HepG2 (cell line): Measurements from ENCODE around the gene OVOL2. TPM values are rescaled to one million over a fixed set of nuclear protein-coding genes. Genes with fewer than 3 reads are reported as not detected.

Experiments used
- CEBPB ChIP-seq: IDR thresholded peaks from 2 replicates; pipeline ENCODE4 v1.6.1; 2011; ENCODE audit warnings: low read depth, low read length, improper control_type of control experiment, borderline replicate concordance
- CHCHD3 ChIP-seq: sonication (generic); formaldehyde crosslinking; IDR thresholded peaks from 2 replicates; pipeline ENCODE4 v1.8.0; 2022; ENCODE audit warnings: mild to moderate bottlenecking, missing genetic modification reagents, moderate library complexity
- FLYWCH1 ChIP-seq: sonication (generic); formaldehyde crosslinking; IDR thresholded peaks from 2 replicates; pipeline ENCODE4 v1.8.1; 2023; ENCODE audit warnings: mild to moderate bottlenecking, missing genetic modification reagents
- HES4 ChIP-seq: sonication (generic); formaldehyde crosslinking; IDR thresholded peaks from 2 replicates; pipeline ENCODE4 v1.9.0; 2021; ENCODE audit warnings: mild to moderate bottlenecking, missing genetic modification reagents, borderline replicate concordance
- HMG20A ChIP-seq: IDR thresholded peaks from 2 replicates; pipeline ENCODE4 v1.6.1; 2016; ENCODE audit warnings: borderline replicate concordance
- JARID2 ChIP-seq: sonication (generic); formaldehyde crosslinking; IDR thresholded peaks from 2 replicates; pipeline ENCODE4 v1.8.1; 2023; ENCODE audit warnings: missing genetic modification reagents, inconsistent platforms; ENCODE audit not compliant: insufficient replicate concordance
- KDM3A ChIP-seq: IDR thresholded peaks from 2 replicates; pipeline ENCODE4 v1.6.1; 2018; ENCODE audit warnings: low read depth, missing compliant biosample characterization
- KLF13 ChIP-seq: sonication (generic); formaldehyde crosslinking; IDR thresholded peaks from 2 replicates; pipeline ENCODE4 v1.4.0; 2020; ENCODE audit warnings: mild to moderate bottlenecking, missing genetic modification reagents
- PHF5A ChIP-seq: IDR thresholded peaks from one replicate; pipeline ENCODE4 v1.6.1; 2018; ENCODE audit warnings: low read depth, missing genetic modification reagents; ENCODE audit not compliant: unreplicated experiment
- PPARG ChIP-seq: conservative IDR thresholded peaks from 2 replicates; pipeline ENCODE4 v1.6.1; 2016; ENCODE audit warnings: missing biosample characterization, missing genetic modification reagents
- RFXAP ChIP-seq: sonication (generic); formaldehyde crosslinking; IDR thresholded peaks from 2 replicates; pipeline ENCODE4 v1.4.0; 2020; ENCODE audit warnings: missing genetic modification reagents, borderline replicate concordance
- SAP130 ChIP-seq: IDR thresholded peaks from 2 replicates; pipeline ENCODE4 v1.6.1; 2016; ENCODE audit warnings: low read depth
- SIX1 ChIP-seq: sonication (generic); formaldehyde crosslinking; IDR thresholded peaks from 2 replicates; pipeline ENCODE4 v1.4.0; 2020; ENCODE audit warnings: missing genetic modification reagents, borderline replicate concordance
- SIX4 ChIP-seq: sonication (generic); formaldehyde crosslinking; IDR thresholded peaks from 2 replicates; pipeline ENCODE4 v1.4.0; 2020; ENCODE audit warnings: missing genetic modification reagents
- SMAD9 ChIP-seq: sonication (generic); formaldehyde crosslinking; IDR thresholded peaks from 2 replicates; pipeline ENCODE4 v1.5.1; 2020; ENCODE audit warnings: mild to moderate bottlenecking, missing genetic modification reagents
- SMARCC2 ChIP-seq: fragments of 450-650 bp; IDR thresholded peaks from 2 replicates; pipeline ENCODE4 v1.6.1; 2017; ENCODE audit warnings: antibody characterized with exemption, mild to moderate bottlenecking
- THAP8 ChIP-seq: sonication (generic); formaldehyde crosslinking; IDR thresholded peaks from 2 replicates; pipeline ENCODE4 v1.5.1; 2020; ENCODE audit warnings: missing genetic modification reagents, mild to moderate bottlenecking, borderline replicate concordance
- ZFP36 ChIP-seq: fragments of 150-350 bp; IDR thresholded peaks from 2 replicates; pipeline ENCODE4 v1.6.1; 2018; ENCODE audit warnings: borderline replicate concordance, low read length, low read depth; ENCODE audit not compliant: partially characterized antibody
- ZFP36L1 ChIP-seq: sonication (generic); formaldehyde crosslinking; IDR thresholded peaks from 2 replicates; pipeline ENCODE4 v1.8.0; 2022; ENCODE audit warnings: mild to moderate bottlenecking, missing genetic modification reagents, moderate library complexity
- ZNF207 ChIP-seq: fragments of 450-650 bp; IDR thresholded peaks from 2 replicates; pipeline ENCODE4 v1.6.1; 2016; ENCODE audit warnings: antibody characterized with exemption, borderline replicate concordance
- ZNF30 ChIP-seq: sonication (generic); formaldehyde crosslinking; IDR thresholded peaks from 2 replicates; pipeline ENCODE4 v1.5.0; 2020; ENCODE audit warnings: mild to moderate bottlenecking, missing genetic modification reagents
- ZNF383 ChIP-seq: sonication (generic); formaldehyde crosslinking; IDR thresholded peaks from 2 replicates; pipeline ENCODE4 v1.4.0; 2020; ENCODE audit warnings: missing genetic modification reagents, mild to moderate bottlenecking, borderline replicate concordance
- polyA plus RNA-seq, 8 experiments: library from polyadenylated mRNA; depleted of rRNA in 3 of 8; stranded (reverse) in 7 of 8; unstranded in 1 of 8; fragments of >200 nt; fragmentation: Illumina TruSeq in 4 of 8; extraction: Trizol in 4 of 8; gene quantifications; 2 replicates each; pipeline versions ENCODE4 v1.2.1 to v1.2.3, GENCODE V29; 2011 to 2016; ENCODE audit warnings: low read depth in 4 of 8, missing spikeins in 1 of 8, mixed read lengths in 1 of 8; ENCODE audit not compliant: insufficient read depth in 1 of 8
- total RNA-seq, 5 experiments: library from RNA; depleted of rRNA; stranded (reverse); fragments of >200 nt; fragmentation: Illumina TruSeq; extraction: Trizol; gene quantifications; 2 replicates each; pipeline ENCODE4 v1.2.3, GENCODE V29; 2016; ENCODE audit warnings: low read depth in 1 of 5
- TF ChIP-seq, protein P1 (sequence below): sonication (generic); formaldehyde crosslinking; IDR thresholded peaks from 2 replicates; pipeline ENCODE4 v1.9.0; 2021; ENCODE audit warnings: missing genetic modification reagents, mild to moderate bottlenecking, borderline replicate concordance
- TF ChIP-seq, protein P2 (sequence below): IDR thresholded peaks from 2 replicates; pipeline ENCODE4 v1.6.1; 2016; ENCODE audit warnings: low read depth, missing genetic modification reagents, missing compliant biosample characterization

Gene OVOL2
- total and polyA plus RNA-seq, 2 of the 13 experiments (the other 11 are each of a cell fraction or from before 2014, with no cell fraction given) = 0.20 to 0.31 TPM

GRCh38 chr20:18001131-18001921 lies 56.4 kb downstream of the OVOL2 start (continued):
- TF ChIP-seq CHCHD3 (CRISPR knock-in tag) = no peak
- no peak for TF ChIP-seq SIX4 (CRISPR knock-in tag)
- TF ChIP-seq, protein P1, sequence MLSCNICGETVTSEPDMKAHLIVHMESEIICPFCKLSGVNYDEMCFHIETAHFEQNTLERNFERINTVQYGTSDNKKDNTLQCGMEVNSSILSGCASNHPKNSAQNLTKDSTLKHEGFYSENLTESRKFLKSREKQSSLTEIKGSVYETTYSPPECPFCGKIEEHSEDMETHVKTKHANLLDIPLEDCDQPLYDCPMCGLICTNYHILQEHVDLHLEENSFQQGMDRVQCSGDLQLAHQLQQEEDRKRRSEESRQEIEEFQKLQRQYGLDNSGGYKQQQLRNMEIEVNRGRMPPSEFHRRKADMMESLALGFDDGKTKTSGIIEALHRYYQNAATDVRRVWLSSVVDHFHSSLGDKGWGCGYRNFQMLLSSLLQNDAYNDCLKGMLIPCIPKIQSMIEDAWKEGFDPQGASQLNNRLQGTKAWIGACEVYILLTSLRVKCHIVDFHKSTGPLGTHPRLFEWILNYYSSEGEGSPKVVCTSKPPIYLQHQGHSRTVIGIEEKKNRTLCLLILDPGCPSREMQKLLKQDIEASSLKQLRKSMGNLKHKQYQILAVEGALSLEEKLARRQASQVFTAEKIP = no peak
- no peak for TF ChIP-seq ZFP36L1 (CRISPR knock-in tag)
- TF ChIP-seq CEBPB = peak; percentile 88
- no peak for TF ChIP-seq ZFP36
- TF ChIP-seq ZNF30 = no peak
- TF ChIP-seq ZNF383 = no peak
- TF ChIP-seq HES4 (CRISPR knock-in tag) = no peak
- TF ChIP-seq, protein P2, sequence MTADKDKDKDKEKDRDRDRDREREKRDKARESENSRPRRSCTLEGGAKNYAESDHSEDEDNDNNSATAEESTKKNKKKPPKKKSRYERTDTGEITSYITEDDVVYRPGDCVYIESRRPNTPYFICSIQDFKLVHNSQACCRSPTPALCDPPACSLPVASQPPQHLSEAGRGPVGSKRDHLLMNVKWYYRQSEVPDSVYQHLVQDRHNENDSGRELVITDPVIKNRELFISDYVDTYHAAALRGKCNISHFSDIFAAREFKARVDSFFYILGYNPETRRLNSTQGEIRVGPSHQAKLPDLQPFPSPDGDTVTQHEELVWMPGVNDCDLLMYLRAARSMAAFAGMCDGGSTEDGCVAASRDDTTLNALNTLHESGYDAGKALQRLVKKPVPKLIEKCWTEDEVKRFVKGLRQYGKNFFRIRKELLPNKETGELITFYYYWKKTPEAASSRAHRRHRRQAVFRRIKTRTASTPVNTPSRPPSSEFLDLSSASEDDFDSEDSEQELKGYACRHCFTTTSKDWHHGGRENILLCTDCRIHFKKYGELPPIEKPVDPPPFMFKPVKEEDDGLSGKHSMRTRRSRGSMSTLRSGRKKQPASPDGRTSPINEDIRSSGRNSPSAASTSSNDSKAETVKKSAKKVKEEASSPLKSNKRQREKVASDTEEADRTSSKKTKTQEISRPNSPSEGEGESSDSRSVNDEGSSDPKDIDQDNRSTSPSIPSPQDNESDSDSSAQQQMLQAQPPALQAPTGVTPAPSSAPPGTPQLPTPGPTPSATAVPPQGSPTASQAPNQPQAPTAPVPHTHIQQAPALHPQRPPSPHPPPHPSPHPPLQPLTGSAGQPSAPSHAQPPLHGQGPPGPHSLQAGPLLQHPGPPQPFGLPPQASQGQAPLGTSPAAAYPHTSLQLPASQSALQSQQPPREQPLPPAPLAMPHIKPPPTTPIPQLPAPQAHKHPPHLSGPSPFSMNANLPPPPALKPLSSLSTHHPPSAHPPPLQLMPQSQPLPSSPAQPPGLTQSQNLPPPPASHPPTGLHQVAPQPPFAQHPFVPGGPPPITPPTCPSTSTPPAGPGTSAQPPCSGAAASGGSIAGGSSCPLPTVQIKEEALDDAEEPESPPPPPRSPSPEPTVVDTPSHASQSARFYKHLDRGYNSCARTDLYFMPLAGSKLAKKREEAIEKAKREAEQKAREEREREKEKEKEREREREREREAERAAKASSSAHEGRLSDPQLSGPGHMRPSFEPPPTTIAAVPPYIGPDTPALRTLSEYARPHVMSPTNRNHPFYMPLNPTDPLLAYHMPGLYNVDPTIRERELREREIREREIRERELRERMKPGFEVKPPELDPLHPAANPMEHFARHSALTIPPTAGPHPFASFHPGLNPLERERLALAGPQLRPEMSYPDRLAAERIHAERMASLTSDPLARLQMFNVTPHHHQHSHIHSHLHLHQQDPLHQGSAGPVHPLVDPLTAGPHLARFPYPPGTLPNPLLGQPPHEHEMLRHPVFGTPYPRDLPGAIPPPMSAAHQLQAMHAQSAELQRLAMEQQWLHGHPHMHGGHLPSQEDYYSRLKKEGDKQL (CRISPR knock-in tag) = no peak
- peak; percentile 51; the same call in 1 of the 2 replicates for TF ChIP-seq HMG20A (CRISPR knock-in tag)
- no peak for TF ChIP-seq SMARCC2
- TF ChIP-seq PPARG (CRISPR knock-in tag) = 0 out of 2 replicates have a peak, but pooled peaks have one; percentile 42
- TF ChIP-seq ZNF207 = no peak
- no peak for TF ChIP-seq RFXAP (CRISPR knock-in tag)
- no peak for TF ChIP-seq JARID2 (CRISPR knock-in tag)
- peak; percentile 78 for TF ChIP-seq SAP130
- no peak for TF ChIP-seq KDM3A (CRISPR knock-in tag)
- no peak for TF ChIP-seq THAP8 (CRISPR knock-in tag)
- TF ChIP-seq KLF13 (CRISPR knock-in tag) = no peak
- no peak for TF ChIP-seq SMAD9
- no peak for TF ChIP-seq SIX1
- TF ChIP-seq FLYWCH1 (CRISPR knock-in tag) = no peak
- TF ChIP-seq PHF5A = no peak
